Neuron (in vitro differentiated cells): ENCODE results near the gene CNPY2.
"Not testable (repeated sequence)": the region's sequence is repeated elsewhere in the genome, so short reads cannot be mapped to it uniquely, and the experiment has no call there.

Experiments
- H2AFZ ChIP-seq: one replicate; pipeline ENCODE4 v1.6.1; 2013; ENCODE audit warnings: low read depth, mild to moderate bottlenecking, inconsistent platforms, low read length, moderate library complexity
- H3K27me3 ChIP-seq: one replicate; pipeline ENCODE4 v1.6.1; 2013; ENCODE audit warnings: low read length; ENCODE audit not compliant: insufficient read depth
- H3K36me3 ChIP-seq: one replicate; pipeline ENCODE4 v1.6.1; 2013; ENCODE audit warnings: low read length; ENCODE audit not compliant: insufficient read depth
- H3K4me1 ChIP-seq: one replicate; pipeline ENCODE4 v1.6.1; 2013; ENCODE audit warnings: low read length; ENCODE audit not compliant: insufficient read depth
- H3K4me3 ChIP-seq: 2 replicates; pipeline ENCODE4 v1.5.1; 2013; ENCODE audit warnings: mild to moderate bottlenecking, low read length, moderate library complexity
- H3K9me3 ChIP-seq: one replicate; pipeline ENCODE4 v1.6.1; 2013; ENCODE audit warnings: low read length

CNPY2 gene

GRCh38 chr12:56274299-56274698 lies 41.5 kb downstream of the CNPY2 start:
- Histone ChIP-seq H3K27me3 (no peaks in the 10 kb centered on the region), H3K36me3 (peaks cover 82% of the 10 kb centered on the region), H3K4me3 (no peak overlapping the region), H3K4me1 (no peaks in the 10 kb centered on the region), H2AFZ (no peak overlapping the region), H3K9me3 (no peaks in the 10 kb centered on the region)

GRCh38 chr12:56272468-56272867 lies 43.3 kb downstream of the CNPY2 start:
- not testable (repeated sequence) for H3K9me3 ChIP-seq, H3K4me3 ChIP-seq, H2AFZ ChIP-seq, H3K4me1 ChIP-seq, H3K27me3 ChIP-seq
- H3K36me3 ChIP-seq: peaks cover 71% of the 10 kb centered on the region

- H3K27me3 ChIP-seq: no peaks in the 10 kb centered on the region
- H3K4me3 ChIP-seq: no peak overlapping the region
- peaks cover 64% of the 10 kb centered on the region for H3K36me3 ChIP-seq
- H2AFZ ChIP-seq: no peak overlapping the region
- peaks cover 12% of the 10 kb centered on the region for H3K4me1 ChIP-seq
- no peaks in the 10 kb centered on the region for H3K9me3 ChIP-seq
Observed at GRCh38 chr12:56271031-56271430, 44.8 kb downstream of the CNPY2 start.

GRCh38 chr12:56267443-56268071 lies 48.2 kb downstream of the CNPY2 start:
- peak overlapping the region; percentile 63 for H2AFZ ChIP-seq
- H3K9me3 ChIP-seq: no peaks in the 10 kb centered on the region
- H3K4me3 ChIP-seq: peak overlapping the region; percentile 69
- no peaks in the 10 kb centered on the region for H3K27me3 ChIP-seq
- H3K4me1 ChIP-seq: peaks cover 12% of the 10 kb centered on the region
- H3K36me3 ChIP-seq: peaks cover 34% of the 10 kb centered on the region

- Histone ChIP-seq H3K27me3 (no peaks in the 10 kb centered on the region), H2AFZ (peak within 1 kb of the TSS; percentile 63), H3K9me3 (no peaks in the 10 kb centered on the region), H3K4me1 (peaks cover 12% of the 10 kb centered on the region), H3K4me3 (peak within 1 kb of the TSS; percentile 69), H3K36me3 (peaks cover 29% of the 10 kb centered on the region)
Observed at GRCh38 chr12:56266693-56267442, 48.9 kb downstream of the CNPY2 start, which contains the start of gene COQ10A. TSS of gene COQ10A (plus strand) at chr12:56266942. CDS start at chr12:56267119, 177 bp downstream.

GRCh38 chr12:56266068-56266692 lies 49.6 kb downstream of the CNPY2 start:
- H3K36me3 ChIP-seq: peaks cover 23% of the 10 kb centered on the region
- peak overlapping the region; percentile 63 for H2AFZ ChIP-seq
- H3K9me3 ChIP-seq, H3K27me3 ChIP-seq: not testable (repeated sequence)
- peak overlapping the region; percentile 69 for H3K4me3 ChIP-seq
- H3K4me1 ChIP-seq: peaks cover 12% of the 10 kb centered on the region

- not testable (repeated sequence) for H3K27me3 ChIP-seq
Observed at GRCh38 chr12:56262955-56263354, 52.8 kb downstream of the CNPY2 start.

GRCh38 chr12:56261503-56262232 lies 54.1 kb downstream of the CNPY2 start:
- H3K27me3 ChIP-seq: no peaks in the 10 kb centered on the region
- H3K36me3 ChIP-seq: no peaks in the 10 kb centered on the region
- peaks cover 15% of the 10 kb centered on the region for H3K4me1 ChIP-seq
- H3K9me3 ChIP-seq: no peaks in the 10 kb centered on the region
- H3K4me3 ChIP-seq: no peak overlapping the region
- no peak overlapping the region for H2AFZ ChIP-seq

More at GRCh38 chr12:56262955-56263354, 52.8 kb downstream of the CNPY2 start:
- H3K36me3 ChIP-seq, H3K4me3 ChIP-seq, H2AFZ ChIP-seq, H3K9me3 ChIP-seq: not testable (repeated sequence)
- H3K4me1 ChIP-seq: peaks cover 17% of the 10 kb centered on the region

GRCh38 chr12:56260921-56261320 lies 54.9 kb downstream of the CNPY2 start:
- no peak overlapping the region for H3K4me3 ChIP-seq
- no peaks in the 10 kb centered on the region for H3K9me3 ChIP-seq
- H3K4me1 ChIP-seq: peaks cover 14% of the 10 kb centered on the region
- no peaks in the 10 kb centered on the region for H3K27me3 ChIP-seq
- peaks cover 4% of the 10 kb centered on the region for H3K36me3 ChIP-seq
- H2AFZ ChIP-seq: no peak overlapping the region

GRCh38 chr12:56260380-56260779 lies 55.4 kb downstream of the CNPY2 start:
- H2AFZ ChIP-seq: no peak overlapping the region
- no peaks in the 10 kb centered on the region for H3K27me3 ChIP-seq

More at GRCh38 chr12:56260380-56260779, 55.4 kb downstream of the CNPY2 start:
- Histone ChIP-seq H3K4me1 (peaks cover 14% of the 10 kb centered on the region), H3K9me3 (no peaks in the 10 kb centered on the region), H3K36me3 (peaks cover 9% of the 10 kb centered on the region), H3K4me3 (no peak overlapping the region)
